ENCODE measurements around the gene CMTR1.

GRCh38 chr6:37503309-37503965 is 70.4 kb downstream of the CMTR1 start:
- no peak for TF ChIP-seq POLR2AphosphoS5 (IDR thresholded peaks at IDR 0.05; ENCODE audit: low read depth, low read length)
- TF ChIP-seq, protein P1, sequence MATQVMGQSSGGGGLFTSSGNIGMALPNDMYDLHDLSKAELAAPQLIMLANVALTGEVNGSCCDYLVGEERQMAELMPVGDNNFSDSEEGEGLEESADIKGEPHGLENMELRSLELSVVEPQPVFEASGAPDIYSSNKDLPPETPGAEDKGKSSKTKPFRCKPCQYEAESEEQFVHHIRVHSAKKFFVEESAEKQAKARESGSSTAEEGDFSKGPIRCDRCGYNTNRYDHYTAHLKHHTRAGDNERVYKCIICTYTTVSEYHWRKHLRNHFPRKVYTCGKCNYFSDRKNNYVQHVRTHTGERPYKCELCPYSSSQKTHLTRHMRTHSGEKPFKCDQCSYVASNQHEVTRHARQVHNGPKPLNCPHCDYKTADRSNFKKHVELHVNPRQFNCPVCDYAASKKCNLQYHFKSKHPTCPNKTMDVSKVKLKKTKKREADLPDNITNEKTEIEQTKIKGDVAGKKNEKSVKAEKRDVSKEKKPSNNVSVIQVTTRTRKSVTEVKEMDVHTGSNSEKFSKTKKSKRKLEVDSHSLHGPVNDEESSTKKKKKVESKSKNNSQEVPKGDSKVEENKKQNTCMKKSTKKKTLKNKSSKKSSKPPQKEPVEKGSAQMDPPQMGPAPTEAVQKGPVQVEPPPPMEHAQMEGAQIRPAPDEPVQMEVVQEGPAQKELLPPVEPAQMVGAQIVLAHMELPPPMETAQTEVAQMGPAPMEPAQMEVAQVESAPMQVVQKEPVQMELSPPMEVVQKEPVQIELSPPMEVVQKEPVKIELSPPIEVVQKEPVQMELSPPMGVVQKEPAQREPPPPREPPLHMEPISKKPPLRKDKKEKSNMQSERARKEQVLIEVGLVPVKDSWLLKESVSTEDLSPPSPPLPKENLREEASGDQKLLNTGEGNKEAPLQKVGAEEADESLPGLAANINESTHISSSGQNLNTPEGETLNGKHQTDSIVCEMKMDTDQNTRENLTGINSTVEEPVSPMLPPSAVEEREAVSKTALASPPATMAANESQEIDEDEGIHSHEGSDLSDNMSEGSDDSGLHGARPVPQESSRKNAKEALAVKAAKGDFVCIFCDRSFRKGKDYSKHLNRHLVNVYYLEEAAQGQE (IDR thresholded peaks at IDR 0.05; ENCODE audit: insufficient read depth in 1 of 2, low read depth in 2 of 2, low read length in 2 of 2), result no peak
- no peak for TF ChIP-seq FOXP2 (optimal IDR thresholded peaks at IDR 0.05; ENCODE audit: borderline replicate concordance, extremely low read depth, extremely low read length, insufficient read depth)
- TF ChIP-seq TAF1 (IDR thresholded peaks at IDR 0.05; ENCODE audit: borderline replicate concordance, insufficient read depth, low read length), result no peak
- no peak for TF ChIP-seq SIN3A (IDR thresholded peaks at IDR 0.05; ENCODE audit: borderline replicate concordance, insufficient read depth, low read length)
